GM23338 (cell line): ENCODE data around the gene SAMD10. TPM values are rescaled to one million over a fixed set of nuclear protein-coding genes. Genes with fewer than 3 reads are reported as not detected.

ENCODE experiments used
- ATAC-seq: fragments of 200-7000 bp; cut with Tn5 transposase; 3 replicates; pipeline ENCODE4 v1.9.1; 2020
- DNase-seq: peaks from one replicate; pipeline ENCODE4 v3.0.0-alpha.2; 2015; ENCODE audit warnings: low spot score
- H2AFZ ChIP-seq: fragments of 200-600 bp; sonication (generic); 2 replicates; pipeline ENCODE4 v1.8.0; 2016; ENCODE audit warnings: antibody characterized with exemption, mild to moderate bottlenecking, moderate library complexity
- H3F3A ChIP-seq: fragments of 200-600 bp; sonication (generic); replicated peaks from 2 replicates; pipeline ENCODE4 v1.8.0; 2017; ENCODE audit warnings: antibody characterized with exemption, mixed run types, low read depth
- H3K27ac ChIP-seq: fragments of 200-600 bp; sonication (generic); 2 replicates; pipeline ENCODE4 v1.6.1; 2016; ENCODE audit warnings: low read depth
- H3K27me3 ChIP-seq: fragments of 200-600 bp; sonication (generic); 2 replicates; pipeline ENCODE4 v1.8.0; 2016; ENCODE audit warnings: mild to moderate bottlenecking, mixed run types, moderate library complexity; ENCODE audit not compliant: insufficient read depth
- H3K36me3 ChIP-seq: fragments of 200-600 bp; sonication (generic); 2 replicates; pipeline ENCODE4 v1.8.0; 2016; ENCODE audit warnings: mild to moderate bottlenecking; ENCODE audit not compliant: insufficient read depth
- H3K4me1 ChIP-seq: fragments of 200-600 bp; sonication (generic); 2 replicates; pipeline ENCODE4 v1.8.0; 2016; ENCODE audit warnings: mild to moderate bottlenecking, moderate library complexity; ENCODE audit not compliant: insufficient read depth
- H3K4me2 ChIP-seq: fragments of 200-600 bp; sonication (generic); 2 replicates; pipeline ENCODE4 v1.7.1; 2017; ENCODE audit warnings: mixed run types
- H3K4me3 ChIP-seq: fragments of 200-600 bp; sonication (generic); 2 replicates; pipeline ENCODE4 v1.6.1; 2016; ENCODE audit warnings: mixed run types
- H3K79me2 ChIP-seq: fragments of 200-600 bp; sonication (generic); replicated peaks from 2 replicates; pipeline ENCODE4 v1.8.0; 2017; ENCODE audit warnings: mild to moderate bottlenecking; ENCODE audit not compliant: insufficient read depth
- H3K9me2 ChIP-seq: fragments of 200-600 bp; sonication (generic); 2 replicates; pipeline ENCODE4 v1.8.0; 2017; ENCODE audit not compliant: insufficient read depth
- H4K20me1 ChIP-seq: fragments of 200-600 bp; sonication (generic); replicated peaks from 2 replicates; pipeline ENCODE4 v1.8.0; 2017; ENCODE audit warnings: mild to moderate bottlenecking; ENCODE audit not compliant: insufficient read depth
- H3K27ac Mint-ChIP-seq: 2 replicates; pipeline ENCODE4 v1.8.0; 2020; ENCODE audit warnings: inconsistent platforms, mild to moderate bottlenecking, moderate library complexity, mixed read lengths
- H3K27me3 Mint-ChIP-seq: 3 replicates; pipeline ENCODE4 v1.8.0; 2022; ENCODE audit warnings: low read depth, mild to moderate bottlenecking, moderate library complexity, mixed read lengths, inconsistent platforms; ENCODE audit not compliant: insufficient read depth, poor library complexity
- H3K36me3 Mint-ChIP-seq: 3 replicates; pipeline ENCODE4 v1.8.0; 2021; ENCODE audit warnings: low read depth, mild to moderate bottlenecking, inconsistent platforms, moderate library complexity, mixed read lengths
- H3K4me1 Mint-ChIP-seq: 3 replicates; pipeline ENCODE4 v1.8.0; 2020; ENCODE audit warnings: mild to moderate bottlenecking, inconsistent platforms, mixed read lengths
- H3K4me3 Mint-ChIP-seq: 3 replicates; pipeline ENCODE4 v1.8.0; 2021; ENCODE audit warnings: moderate library complexity, mild to moderate bottlenecking, inconsistent platforms, mixed read lengths
- H3K9me3 Mint-ChIP-seq: 3 replicates; pipeline ENCODE4 v1.8.0; 2020; ENCODE audit warnings: moderate library complexity, mild to moderate bottlenecking, inconsistent platforms, mixed read lengths
- CREB1 ChIP-seq: fragments of 250-450 bp; sonication (Bioruptor Pico); IDR thresholded peaks from 2 replicates; pipeline ENCODE4 v1.5.0; 2020; ENCODE audit warnings: low read depth, mild to moderate bottlenecking, moderate library complexity
- EZH2phosphoT487 ChIP-seq: fragments of 200-600 bp; sonication (generic); IDR thresholded peaks from one replicate; pipeline ENCODE4 v1.8.1; 2018; ENCODE audit warnings: antibody characterized with exemption; ENCODE audit not compliant: unreplicated experiment
- JUNB ChIP-seq: IDR thresholded peaks from one replicate; pipeline ENCODE4 v1.6.1; 2016; ENCODE audit warnings: antibody characterized with exemption; ENCODE audit not compliant: unreplicated experiment
- NANOG ChIP-seq: IDR thresholded peaks from 2 replicates; pipeline ENCODE4 v1.6.1; 2016; ENCODE audit warnings: antibody characterized with exemption, borderline replicate concordance
- POLR2AphosphoS5 ChIP-seq: IDR thresholded peaks from 2 replicates; pipeline ENCODE4 v1.6.1; 2016; ENCODE audit warnings: antibody characterized with exemption, low read depth
- STAT1 ChIP-seq: IDR thresholded peaks from one replicate; pipeline ENCODE4 v1.6.1; 2016; ENCODE audit warnings: antibody characterized with exemption; ENCODE audit not compliant: unreplicated experiment
- ZNF114 ChIP-seq: fragments of 250-450 bp; sonication (Bioruptor Pico); IDR thresholded peaks from 2 replicates; pipeline ENCODE4 v1.5.0; 2020; ENCODE audit warnings: mild to moderate bottlenecking, moderate library complexity
- polyA plus RNA-seq: library from polyadenylated mRNA; unstranded; fragments of >200 nt; fragmentation: Nextera tagmentation; extraction: Ambion mirVana; gene quantifications from 2 replicates; pipeline ENCODE4 v1.2.1, GENCODE V29; 2016
- total RNA-seq: library from RNA; depleted of rRNA; stranded (reverse); fragments of >200 nt; shearing (Covaris generic); gene quantifications from 2 replicates; pipeline ENCODE4 v1.2.3, GENCODE V29; 2014
- TF ChIP-seq, protein P1 (sequence below): IDR thresholded peaks from 2 replicates; pipeline ENCODE4 v1.6.1; 2016; ENCODE audit warnings: antibody characterized with exemption
- TF ChIP-seq, protein P2 (sequence below), 2 experiments: fragments of 200-600 bp in 1 of 2; sonication (generic) in 1 of 2; conservative IDR thresholded peaks; 2 replicates each; pipeline versions ENCODE4 v1.5.1 to v1.6.1; 2016 to 2017; ENCODE audit warnings: antibody characterized with exemption in 2 of 2, low read depth in 2 of 2, mild to moderate bottlenecking in 2 of 2, moderate library complexity in 1 of 2
- TF ChIP-seq, protein P3 (sequence below): IDR thresholded peaks from one replicate; pipeline ENCODE4 v1.6.1; 2018; ENCODE audit warnings: antibody characterized with exemption; ENCODE audit not compliant: unreplicated experiment

The SAMD10 gene
- total and polyA plus RNA-seq, 2 experiments from 2014 or later, result 2.1 to 7.3 TPM

GRCh38 chr20:63945921-63946920 is 33.2 kb downstream of the SAMD10 start:
- Mint-ChIP-seq H3K36me3 (peaks cover 23% of the 10 kb centered on the region), H3K27ac (no peak overlapping the region), H3K4me1 (peaks cover 22% of the 10 kb centered on the region), H3K27me3 (peaks cover 28% of the 10 kb centered on the region), H3K9me3 (peaks cover 8% of the 10 kb centered on the region; the same call in 1 of the 3 replicates), H3K4me3 (no peak overlapping the region)
- Histone ChIP-seq H3K36me3 (no peaks in the 10 kb centered on the region), H2AFZ (no peak overlapping the region), H3K4me2 (no peak overlapping the region), H3K4me1 (peaks cover 21% of the 10 kb centered on the region; the same call in 1 of the 2 replicates), H3K9me2 (no peaks in the 10 kb centered on the region), H3K4me3 (no peak overlapping the region), H3K27me3 (no peaks in the 10 kb centered on the region), H3K27ac (no peak overlapping the region), H4K20me1 (peaks cover 11% of the 10 kb centered on the region), H3K79me2 (peaks cover 44% of the 10 kb centered on the region), H3F3A (peaks cover 27% of the 10 kb centered on the region)
- ATAC-seq (no peak), DNase-seq (no peak)
- TF ChIP-seq, protein P1, sequence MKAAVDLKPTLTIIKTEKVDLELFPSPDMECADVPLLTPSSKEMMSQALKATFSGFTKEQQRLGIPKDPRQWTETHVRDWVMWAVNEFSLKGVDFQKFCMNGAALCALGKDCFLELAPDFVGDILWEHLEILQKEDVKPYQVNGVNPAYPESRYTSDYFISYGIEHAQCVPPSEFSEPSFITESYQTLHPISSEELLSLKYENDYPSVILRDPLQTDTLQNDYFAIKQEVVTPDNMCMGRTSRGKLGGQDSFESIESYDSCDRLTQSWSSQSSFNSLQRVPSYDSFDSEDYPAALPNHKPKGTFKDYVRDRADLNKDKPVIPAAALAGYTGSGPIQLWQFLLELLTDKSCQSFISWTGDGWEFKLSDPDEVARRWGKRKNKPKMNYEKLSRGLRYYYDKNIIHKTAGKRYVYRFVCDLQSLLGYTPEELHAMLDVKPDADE, result no peak
- TF ChIP-seq ZNF114 (CRISPR knock-in tag), result no peak
- TF ChIP-seq JUNB, result no peak

DNA sequence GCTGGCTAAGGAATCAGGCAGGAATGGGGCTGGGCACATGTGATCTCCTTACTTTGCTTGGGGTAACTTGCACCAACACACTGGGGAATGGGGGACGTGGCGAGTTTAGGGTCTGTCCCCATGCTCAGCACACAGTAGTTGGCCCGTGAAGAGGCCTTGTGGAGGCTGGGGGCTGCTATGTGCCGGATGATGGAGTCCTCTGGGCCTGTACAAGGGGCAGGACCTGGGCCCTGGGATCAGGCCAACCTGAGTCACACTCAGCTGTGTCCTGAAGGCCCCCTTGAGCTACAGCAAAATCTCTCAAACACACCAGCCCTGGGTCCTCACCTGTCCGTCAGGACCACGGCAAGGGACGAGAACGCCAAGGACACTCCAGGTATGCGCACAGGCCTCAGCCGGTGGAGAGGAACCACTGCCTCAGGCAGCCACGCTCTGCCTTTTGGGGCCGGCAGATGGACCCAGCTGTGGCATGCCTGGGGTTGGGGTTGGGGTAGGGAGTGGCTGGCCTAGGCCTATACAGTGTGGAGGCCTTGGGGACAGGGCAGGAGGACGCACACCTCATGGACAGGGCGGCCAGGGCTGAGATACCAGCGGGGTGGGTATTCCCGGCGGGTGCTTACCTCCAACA is 34.3 kb downstream of the SAMD10 start:
- H3K36me3 Mint-ChIP-seq, result peaks cover 23% of the 10 kb centered on the region
- H3K4me1 Mint-ChIP-seq, result peaks cover 22% of the 10 kb centered on the region
- H4K20me1 ChIP-seq, result peaks cover 11% of the 10 kb centered on the region
- no peaks in the 10 kb centered on the region for H3K36me3 ChIP-seq
- H3K9me3 Mint-ChIP-seq, result peaks cover 8% of the 10 kb centered on the region; the same call in 1 of the 3 replicates
- DNase-seq (no peak), ATAC-seq (no peak)
- H3K27me3 Mint-ChIP-seq, result peaks cover 29% of the 10 kb centered on the region
- no peak overlapping the region for H3K27ac Mint-ChIP-seq
- H3K27me3 ChIP-seq, result no peaks in the 10 kb centered on the region
- no peaks in the 10 kb centered on the region for H3K9me2 ChIP-seq
- H3K27ac ChIP-seq, result no peak overlapping the region
- H3K4me2 ChIP-seq, result no peak overlapping the region
- H3F3A ChIP-seq, result peaks cover 38% of the 10 kb centered on the region
- H3K4me1 ChIP-seq, result peaks cover 21% of the 10 kb centered on the region; the same call in 1 of the 2 replicates
- no peak overlapping the region for H3K4me3 Mint-ChIP-seq
- peaks cover 34% of the 10 kb centered on the region for H3K79me2 ChIP-seq
- no peak overlapping the region for H2AFZ ChIP-seq
- H3K4me3 ChIP-seq, result no peak overlapping the region
- no peak for TF ChIP-seq JUNB
- TF ChIP-seq ZNF114 (CRISPR knock-in tag), result no peak
- TF ChIP-seq, protein P2, sequence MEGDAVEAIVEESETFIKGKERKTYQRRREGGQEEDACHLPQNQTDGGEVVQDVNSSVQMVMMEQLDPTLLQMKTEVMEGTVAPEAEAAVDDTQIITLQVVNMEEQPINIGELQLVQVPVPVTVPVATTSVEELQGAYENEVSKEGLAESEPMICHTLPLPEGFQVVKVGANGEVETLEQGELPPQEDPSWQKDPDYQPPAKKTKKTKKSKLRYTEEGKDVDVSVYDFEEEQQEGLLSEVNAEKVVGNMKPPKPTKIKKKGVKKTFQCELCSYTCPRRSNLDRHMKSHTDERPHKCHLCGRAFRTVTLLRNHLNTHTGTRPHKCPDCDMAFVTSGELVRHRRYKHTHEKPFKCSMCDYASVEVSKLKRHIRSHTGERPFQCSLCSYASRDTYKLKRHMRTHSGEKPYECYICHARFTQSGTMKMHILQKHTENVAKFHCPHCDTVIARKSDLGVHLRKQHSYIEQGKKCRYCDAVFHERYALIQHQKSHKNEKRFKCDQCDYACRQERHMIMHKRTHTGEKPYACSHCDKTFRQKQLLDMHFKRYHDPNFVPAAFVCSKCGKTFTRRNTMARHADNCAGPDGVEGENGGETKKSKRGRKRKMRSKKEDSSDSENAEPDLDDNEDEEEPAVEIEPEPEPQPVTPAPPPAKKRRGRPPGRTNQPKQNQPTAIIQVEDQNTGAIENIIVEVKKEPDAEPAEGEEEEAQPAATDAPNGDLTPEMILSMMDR (conservative IDR thresholded peaks at IDR 0.05; ENCODE audit: low read depth in 2 of 2), result no peak
- TF ChIP-seq EZH2phosphoT487, result no peak
- no peak for TF ChIP-seq POLR2AphosphoS5
- no peak for TF ChIP-seq STAT1
- TF ChIP-seq, protein P1, result no peak
- no peak for TF ChIP-seq CREB1 (CRISPR knock-in tag)
- TF ChIP-seq NANOG, result no peak
- TF ChIP-seq, protein P3, sequence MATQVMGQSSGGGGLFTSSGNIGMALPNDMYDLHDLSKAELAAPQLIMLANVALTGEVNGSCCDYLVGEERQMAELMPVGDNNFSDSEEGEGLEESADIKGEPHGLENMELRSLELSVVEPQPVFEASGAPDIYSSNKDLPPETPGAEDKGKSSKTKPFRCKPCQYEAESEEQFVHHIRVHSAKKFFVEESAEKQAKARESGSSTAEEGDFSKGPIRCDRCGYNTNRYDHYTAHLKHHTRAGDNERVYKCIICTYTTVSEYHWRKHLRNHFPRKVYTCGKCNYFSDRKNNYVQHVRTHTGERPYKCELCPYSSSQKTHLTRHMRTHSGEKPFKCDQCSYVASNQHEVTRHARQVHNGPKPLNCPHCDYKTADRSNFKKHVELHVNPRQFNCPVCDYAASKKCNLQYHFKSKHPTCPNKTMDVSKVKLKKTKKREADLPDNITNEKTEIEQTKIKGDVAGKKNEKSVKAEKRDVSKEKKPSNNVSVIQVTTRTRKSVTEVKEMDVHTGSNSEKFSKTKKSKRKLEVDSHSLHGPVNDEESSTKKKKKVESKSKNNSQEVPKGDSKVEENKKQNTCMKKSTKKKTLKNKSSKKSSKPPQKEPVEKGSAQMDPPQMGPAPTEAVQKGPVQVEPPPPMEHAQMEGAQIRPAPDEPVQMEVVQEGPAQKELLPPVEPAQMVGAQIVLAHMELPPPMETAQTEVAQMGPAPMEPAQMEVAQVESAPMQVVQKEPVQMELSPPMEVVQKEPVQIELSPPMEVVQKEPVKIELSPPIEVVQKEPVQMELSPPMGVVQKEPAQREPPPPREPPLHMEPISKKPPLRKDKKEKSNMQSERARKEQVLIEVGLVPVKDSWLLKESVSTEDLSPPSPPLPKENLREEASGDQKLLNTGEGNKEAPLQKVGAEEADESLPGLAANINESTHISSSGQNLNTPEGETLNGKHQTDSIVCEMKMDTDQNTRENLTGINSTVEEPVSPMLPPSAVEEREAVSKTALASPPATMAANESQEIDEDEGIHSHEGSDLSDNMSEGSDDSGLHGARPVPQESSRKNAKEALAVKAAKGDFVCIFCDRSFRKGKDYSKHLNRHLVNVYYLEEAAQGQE, result no peak
